ENCODE measurements around the gene TLR7. TPM values are rescaled to one million over a fixed set of nuclear protein-coding genes. Genes with fewer than 3 reads are reported as not detected.

Gene TLR7
- total and polyA plus RNA-seq, 2 donors (not counting 3 experiments of a cell fraction or from before 2014, with no cell fraction given): not detected

GRCh38 chrX:12881914-12882313 lies 15.0 kb downstream of the TLR7 start:
- no TSS peak for BruUV-seq (replicated peaks)
- FAIRE-seq (no peak), DNase-seq (ENCODE audit: low read depth, low spot score) (no peak)
- Histone ChIP-seq H3K4me3 (replicated peaks in 1 of 3; ENCODE audit: insufficient read depth in 1 of 3, low read depth in 1 of 3, low read length in 3 of 3) (no peak overlapping the region), H3K79me2 (ENCODE audit: control insufficient read depth, insufficient read depth, low read length) (no peaks in the 10 kb centered on the region), H3K27me3 (ENCODE audit: control insufficient read depth in 2 of 2, insufficient read depth in 2 of 2, low read length in 2 of 2) (no peaks in the 10 kb centered on the region), H3K27ac (ENCODE audit: insufficient read depth, low read depth, low read length) (no peak overlapping the region), H3K4me2 (ENCODE audit: insufficient read depth, low read length) (no peak overlapping the region), H3K9ac (replicated peaks; ENCODE audit: extremely low read depth, insufficient read depth, low read length) (no peak overlapping the region), H3K9me1 (replicated peaks; ENCODE audit: control insufficient read depth, extremely low read depth, insufficient read depth, low read length) (no peaks in the 10 kb centered on the region), H2AFZ (ENCODE audit: low read depth, low read length) (no peak overlapping the region), H3K4me1 (ENCODE audit: control insufficient read depth, extremely low read depth, insufficient read depth, low read length) (no peaks in the 10 kb centered on the region), H3K9me3 (replicated peaks; ENCODE audit: control insufficient read depth, insufficient read depth, low read length) (no peaks in the 10 kb centered on the region), H4K20me1 (replicated peaks; ENCODE audit: control insufficient read depth, extremely low read depth, insufficient read depth, low read length) (no peaks in the 10 kb centered on the region), H3K36me3 (ENCODE audit: control insufficient read depth in 2 of 2, extremely low read depth in 1 of 2, insufficient read depth in 2 of 2, low read length in 2 of 2) (no peaks in the 10 kb centered on the region)
- dilution Hi-C loops (cut with MboI; ENCODE audit: extremely low pct_ligation_motif_present, low sequenced_read_pairs) (no loop called here), intact Hi-C loops (cut with micrococcal nuclease) (no loop called here)
- CTCF ChIA-PET: no interaction called here
- TF ChIP-seq JUN (IDR thresholded peaks at IDR 0.05; ENCODE audit: borderline replicate concordance, insufficient read depth, insufficient read length, low read depth) (no peak), FOS (IDR thresholded peaks at IDR 0.05; ENCODE audit: borderline replicate concordance, insufficient read depth, low read length) (no peak), MYC (IDR thresholded peaks at IDR 0.05; ENCODE audit: low read depth, low read length) (no peak), POLR2AphosphoS5 (IDR thresholded peaks at IDR 0.05; ENCODE audit: insufficient read depth, low read depth, low read length) (no peak), MAX (IDR thresholded peaks at IDR 0.05; ENCODE audit: insufficient read depth, insufficient read length) (no peak), GATA2 (IDR thresholded peaks at IDR 0.05; ENCODE audit: insufficient read depth, insufficient read length, low read depth, low read length) (no peak)
- POLR2A ChIA-PET: no interaction called here

GRCh38 chrX:12885508-12885907 lies 18.6 kb downstream of the TLR7 start:
- CTCF ChIA-PET: no interaction called here
- Histone ChIP-seq H4K20me1 (replicated peaks; ENCODE audit: control insufficient read depth, extremely low read depth, insufficient read depth, low read length) (no peaks in the 10 kb centered on the region), H3K36me3 (ENCODE audit: control insufficient read depth in 2 of 2, extremely low read depth in 1 of 2, insufficient read depth in 2 of 2, low read length in 2 of 2) (no peaks in the 10 kb centered on the region), H3K9me3 (replicated peaks; ENCODE audit: control insufficient read depth, insufficient read depth, low read length) (no peaks in the 10 kb centered on the region), H3K9ac (replicated peaks; ENCODE audit: extremely low read depth, insufficient read depth, low read length) (no peak overlapping the region), H3K79me2 (ENCODE audit: control insufficient read depth, insufficient read depth, low read length) (no peaks in the 10 kb centered on the region), H3K9me1 (replicated peaks; ENCODE audit: control insufficient read depth, extremely low read depth, insufficient read depth, low read length) (no peaks in the 10 kb centered on the region), H3K4me3 (replicated peaks in 1 of 3; ENCODE audit: insufficient read depth in 1 of 3, low read depth in 1 of 3, low read length in 3 of 3) (no peak overlapping the region), H3K27ac (ENCODE audit: insufficient read depth, low read depth, low read length) (no peak overlapping the region), H3K4me1 (ENCODE audit: control insufficient read depth, extremely low read depth, insufficient read depth, low read length) (no peaks in the 10 kb centered on the region), H3K4me2 (ENCODE audit: insufficient read depth, low read length) (no peak overlapping the region), H3K27me3 (ENCODE audit: control insufficient read depth in 2 of 2, insufficient read depth in 2 of 2, low read length in 2 of 2) (no peaks in the 10 kb centered on the region), H2AFZ (ENCODE audit: low read depth, low read length) (no peak overlapping the region)
- BruUV-seq (replicated peaks): no TSS peak
- FAIRE-seq (no peak), DNase-seq (ENCODE audit: low read depth, low spot score) (no peak)
- POLR2A ChIA-PET: no interaction called here
- dilution Hi-C loops (cut with MboI; ENCODE audit: extremely low pct_ligation_motif_present, low sequenced_read_pairs) (no loop called here), intact Hi-C loops (cut with micrococcal nuclease) (no loop called here)
- TF ChIP-seq MAX (IDR thresholded peaks at IDR 0.05; ENCODE audit: insufficient read depth, insufficient read length) (no peak), MYC (IDR thresholded peaks at IDR 0.05; ENCODE audit: low read depth, low read length) (no peak), FOS (IDR thresholded peaks at IDR 0.05; ENCODE audit: borderline replicate concordance, insufficient read depth, low read length) (no peak)

Measured in endothelial cell of umbilical vein (primary cell).